ENCODE results near the gene ST6GALNAC1. TPM values are rescaled to one million over a fixed set of nuclear protein-coding genes. Genes with fewer than 3 reads are reported as not detected.
"Not testable (repeated sequence)": the region's sequence is repeated elsewhere in the genome, so short reads cannot be mapped to it uniquely, and the experiment has no call there.

ST6GALNAC1 gene
- total RNA-seq, 1 donor from 2014 or later: 4.4 TPM

GRCh38 chr17:76612465-76612864 is 31.1 kb downstream of the ST6GALNAC1 start:
- Histone ChIP-seq H3K9me3 (no peaks in the 10 kb centered on the region), H3K27ac (no peak overlapping the region), H3K27me3 (no peaks in the 10 kb centered on the region), H3K4me3 (no peak overlapping the region), H3K4me1 (no peaks in the 10 kb centered on the region), H3K36me3 (no peaks in the 10 kb centered on the region)
- DNase-seq (ENCODE audit: extremely low spot score in 2 of 2): no peak
- TF ChIP-seq POLR2A (IDR thresholded peaks at IDR 0.05): no peak
- intact Hi-C loops (cut with DNase I): no loop called here

GRCh38 chr17:76611758-76612157 is 31.8 kb downstream of the ST6GALNAC1 start:
- H3K9me3 ChIP-seq: no peaks in the 10 kb centered on the region
- DNase-seq (ENCODE audit: extremely low spot score in 2 of 2): no peak

GRCh38 chr17:76611080-76611749 is 32.3 kb downstream of the ST6GALNAC1 start:
- H3K4me3 ChIP-seq; DNase-seq (ENCODE audit: extremely low spot score in 2 of 2); intact Hi-C loops (cut with DNase I): not testable (repeated sequence)

More at GRCh38 chr17:76611758-76612157, 31.8 kb downstream of the ST6GALNAC1 start:
- Histone ChIP-seq H3K27me3 (no peaks in the 10 kb centered on the region), H3K36me3 (no peaks in the 10 kb centered on the region), H3K4me1 (no peaks in the 10 kb centered on the region), H3K4me3 (no peak overlapping the region), H3K27ac (no peak overlapping the region)
- TF ChIP-seq POLR2A (IDR thresholded peaks at IDR 0.05): no peak
- no peak for TF ChIP-seq POLR2AphosphoS5 (IDR thresholded peaks at IDR 0.05; ENCODE audit: insufficient read depth in 1 of 2, low read depth in 1 of 2)
- no peak for TF ChIP-seq CTCF (IDR thresholded peaks at IDR 0.05)
- intact Hi-C loops (cut with DNase I): no loop called here

GRCh38 chr17:76606685-76607084 is 36.9 kb downstream of the ST6GALNAC1 start:
- intact Hi-C loops (cut with DNase I); H3K36me3 ChIP-seq; H3K4me3 ChIP-seq; H3K4me1 ChIP-seq; DNase-seq (ENCODE audit: extremely low spot score in 2 of 2); H3K9me3 ChIP-seq; H3K27me3 ChIP-seq; H3K27ac ChIP-seq: not testable (repeated sequence)

More at GRCh38 chr17:76611080-76611749, 32.3 kb downstream of the ST6GALNAC1 start:
- not testable (repeated sequence) for H3K27ac ChIP-seq, H3K36me3 ChIP-seq, H3K27me3 ChIP-seq, H3K9me3 ChIP-seq, H3K4me1 ChIP-seq

GRCh38 chr17:76601065-76601464 is 42.5 kb downstream of the ST6GALNAC1 start:
- no peak overlapping the region for H3K27ac ChIP-seq
- intact Hi-C loops (cut with DNase I): no loop called here
- peaks cover 26% of the 10 kb centered on the region for H3K4me1 ChIP-seq
- DNase-seq (ENCODE audit: extremely low spot score in 2 of 2): no peak
- no peaks in the 10 kb centered on the region for H3K9me3 ChIP-seq
- no peaks in the 10 kb centered on the region for H3K27me3 ChIP-seq
- no peak overlapping the region for H3K4me3 ChIP-seq
- TF ChIP-seq CTCF (IDR thresholded peaks at IDR 0.05): no peak
- no peak for TF ChIP-seq POLR2AphosphoS5 (IDR thresholded peaks at IDR 0.05; ENCODE audit: insufficient read depth in 1 of 2, low read depth in 1 of 2)
- no peaks in the 10 kb centered on the region for H3K36me3 ChIP-seq

- Histone ChIP-seq H3K9me3 (no peaks in the 10 kb centered on the region), H3K27me3 (no peaks in the 10 kb centered on the region), H3K4me1 (peaks cover 26% of the 10 kb centered on the region), H3K27ac (no peak overlapping the region), H3K4me3 (no peak overlapping the region), H3K36me3 (no peaks in the 10 kb centered on the region)
- intact Hi-C loops (cut with DNase I): no loop called here
- DNase-seq (ENCODE audit: extremely low spot score in 2 of 2): no peak
- TF ChIP-seq POLR2A (IDR thresholded peaks at IDR 0.05) (no peak), CTCF (IDR thresholded peaks at IDR 0.05) (no peak), POLR2AphosphoS5 (IDR thresholded peaks at IDR 0.05; ENCODE audit: insufficient read depth in 1 of 2, low read depth in 1 of 2) (no peak)
Measured at GRCh38 chr17:76599694-76600460, 43.7 kb downstream of the ST6GALNAC1 start.

Measured in vagina (tissue), 2 donors.